HG03025 (cell line): ENCODE data around the gene CFAP46.
"Not testable (repeated sequence)": the region's sequence is repeated elsewhere in the genome, so short reads cannot be mapped to it uniquely, and the experiment has no call there.

Experiments used
- ATAC-seq: cut with Tn5 transposase; IDR thresholded peaks from one replicate; pipeline ENCODE4 v1.9.1; 2021; ENCODE audit warnings: mild to moderate bottlenecking, moderate library complexity; ENCODE audit not compliant: unreplicated experiment, low FRiP score

CFAP46 gene

DNA sequence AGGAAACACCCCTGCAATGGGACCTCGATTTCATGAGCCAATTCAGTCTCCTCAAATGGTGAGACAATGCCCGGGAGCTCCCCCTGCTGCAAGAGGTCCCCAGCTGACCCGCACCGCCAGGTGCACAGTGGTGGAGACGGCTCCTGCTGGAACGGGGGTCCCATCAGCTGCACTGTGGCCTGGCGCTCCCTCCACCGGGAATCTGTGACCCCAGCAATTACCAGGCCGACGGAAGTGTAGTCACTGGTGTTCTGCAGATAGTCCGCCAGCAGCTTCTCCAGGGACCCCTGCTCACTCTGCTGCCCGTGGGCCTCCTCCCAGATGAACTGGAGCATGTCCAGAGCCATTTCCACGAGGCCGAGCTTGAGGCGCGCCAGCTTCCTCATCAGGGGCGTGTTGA lies 91.5 kb downstream of the CFAP46 start:
- no peak for ATAC-seq

- no peak for ATAC-seq
Measured at GRCh38 chr10:132850246-132850645, 92.1 kb downstream of the CFAP46 start.

- no peak for ATAC-seq
Measured at GRCh38 chr10:132849546-132850031, 92.8 kb downstream of the CFAP46 start.

- ATAC-seq, result no peak
Measured at GRCh38 chr10:132848951-132849545, 93.3 kb downstream of the CFAP46 start.

DNA sequence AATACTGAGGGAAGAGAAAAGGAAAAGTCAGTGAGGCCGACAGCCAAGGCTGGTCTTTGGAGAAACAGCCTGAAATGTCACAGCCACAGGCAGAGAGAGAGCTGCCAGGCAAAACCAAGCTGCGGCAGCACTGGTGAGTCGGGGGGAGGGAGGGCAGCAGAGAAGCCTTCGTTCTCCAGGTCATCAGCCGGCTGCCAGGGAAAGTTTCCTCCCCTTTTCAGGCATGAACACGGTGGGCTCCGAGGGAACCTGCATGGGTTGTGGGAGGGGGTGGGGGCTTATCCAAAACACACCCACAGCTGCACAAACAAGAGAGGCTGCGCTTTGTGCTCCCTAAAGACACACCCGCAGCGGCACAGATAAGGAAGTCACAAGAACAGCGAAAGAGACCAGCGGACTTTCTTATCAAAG lies 94.1 kb downstream of the CFAP46 start:
- ATAC-seq, result no peak

GRCh38 chr10:132847856-132848255 lies 94.5 kb downstream of the CFAP46 start:
- ATAC-seq, result no peak

DNA sequence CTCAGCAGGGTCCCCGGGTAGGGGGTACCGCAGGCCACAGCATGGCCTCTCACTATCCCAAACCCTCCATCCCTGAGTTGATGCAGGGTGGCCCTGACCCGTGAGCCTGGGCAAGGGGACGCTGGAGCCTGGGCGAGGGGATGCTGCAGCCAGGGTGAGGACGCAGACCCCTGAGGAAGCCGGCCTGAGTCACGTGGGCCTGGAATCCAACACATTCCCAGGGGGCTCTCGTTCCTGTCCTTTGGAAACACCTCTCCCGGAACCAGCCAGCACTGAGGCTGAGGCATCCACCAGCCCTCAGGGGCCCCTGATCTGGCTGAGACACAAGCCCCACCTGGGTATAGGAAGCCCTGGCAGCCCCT lies 95.0 kb downstream of the CFAP46 start:
- ATAC-seq, result no peak

GRCh38 chr10:132846631-132847415 lies 95.5 kb downstream of the CFAP46 start:
- ATAC-seq, result no peak

DNA sequence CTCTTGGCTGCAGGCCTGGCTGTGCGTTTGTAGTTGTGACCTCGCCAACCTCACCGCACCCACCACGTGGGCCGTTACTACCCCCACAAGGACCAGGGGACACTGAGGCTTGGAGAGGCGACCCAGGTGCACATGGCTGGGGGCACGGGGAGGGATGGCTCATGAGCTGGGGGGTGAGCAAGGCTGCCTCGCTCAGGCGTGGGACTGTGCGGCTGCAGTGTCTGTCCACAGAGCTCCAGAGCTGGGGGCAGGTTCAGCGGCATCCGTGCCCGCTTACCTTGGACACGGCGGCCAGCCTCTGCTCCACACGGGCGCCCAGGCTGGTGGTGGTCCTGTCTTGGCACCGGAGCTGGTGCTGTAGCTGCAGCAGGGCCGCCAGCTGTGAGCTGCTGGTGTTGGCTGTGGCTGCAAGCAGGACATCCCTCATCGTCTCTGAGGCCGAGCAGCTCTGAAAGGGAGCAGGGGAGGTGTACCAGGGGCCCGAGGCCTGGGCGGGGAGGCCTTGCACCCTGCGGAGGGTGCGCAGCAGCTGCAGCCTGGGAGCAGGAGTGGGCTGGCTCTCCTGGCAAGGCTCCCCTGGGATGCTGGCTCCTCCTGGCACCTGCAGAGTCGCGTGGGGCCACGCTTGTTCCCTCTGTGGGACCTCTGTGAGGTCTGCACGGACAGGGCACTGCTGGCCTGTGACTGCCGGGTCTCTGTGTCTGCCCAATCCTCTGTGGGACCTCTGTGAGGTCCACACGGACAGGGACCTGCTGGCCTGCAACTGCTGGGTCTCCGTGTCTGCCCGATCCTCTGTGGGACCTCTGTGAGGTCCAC lies 96.4 kb downstream of the CFAP46 start:
- no peak for ATAC-seq

- ATAC-seq, result no peak
Measured at GRCh38 chr10:132845041-132845551, 97.3 kb downstream of the CFAP46 start.

GRCh38 chr10:132844069-132844809 lies 98.1 kb downstream of the CFAP46 start:
- ATAC-seq, result no peak

GRCh38 chr10:132843276-132843675 lies 99.1 kb downstream of the CFAP46 start:
- not testable (repeated sequence) for ATAC-seq

DNA sequence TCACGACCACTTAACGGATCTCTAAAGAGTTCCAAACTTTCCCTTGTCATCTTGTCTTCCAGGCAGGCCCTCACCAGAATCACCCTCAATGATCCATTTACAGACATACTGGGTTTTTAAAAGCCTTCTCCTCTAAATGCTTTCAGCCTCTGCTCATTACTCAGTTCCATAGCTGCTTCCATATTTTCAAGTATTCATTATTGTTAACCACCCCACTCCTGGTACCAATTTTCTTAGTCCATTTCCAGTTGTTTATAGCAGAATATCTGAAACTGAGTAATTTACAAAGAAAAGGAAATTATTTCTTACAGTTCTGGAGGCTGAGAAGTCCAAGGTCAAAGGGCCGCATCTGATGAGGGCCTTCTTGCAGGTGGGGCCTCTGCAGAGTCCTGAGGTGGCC lies 100.0 kb downstream of the CFAP46 start:
- ATAC-seq, result no peak

DNA sequence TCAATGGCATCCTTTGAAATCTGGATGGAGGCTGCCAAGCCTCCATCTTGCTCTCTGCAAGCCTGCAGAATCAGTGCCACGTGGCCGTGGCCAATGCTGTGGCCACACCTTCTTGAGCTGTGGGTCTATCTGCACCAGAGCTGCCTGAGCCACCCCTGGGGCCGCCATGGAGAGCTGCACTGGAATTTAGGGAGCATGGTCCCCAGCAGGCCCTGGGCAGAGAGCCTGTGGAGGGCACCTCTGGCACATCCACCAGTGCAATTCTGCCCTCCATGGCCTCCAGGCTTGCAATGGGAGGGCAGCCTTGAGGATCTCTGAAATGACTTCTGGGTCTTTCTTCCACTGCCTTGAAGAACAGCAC lies 100.8 kb downstream of the CFAP46 start:
- no peak for ATAC-seq

DNA sequence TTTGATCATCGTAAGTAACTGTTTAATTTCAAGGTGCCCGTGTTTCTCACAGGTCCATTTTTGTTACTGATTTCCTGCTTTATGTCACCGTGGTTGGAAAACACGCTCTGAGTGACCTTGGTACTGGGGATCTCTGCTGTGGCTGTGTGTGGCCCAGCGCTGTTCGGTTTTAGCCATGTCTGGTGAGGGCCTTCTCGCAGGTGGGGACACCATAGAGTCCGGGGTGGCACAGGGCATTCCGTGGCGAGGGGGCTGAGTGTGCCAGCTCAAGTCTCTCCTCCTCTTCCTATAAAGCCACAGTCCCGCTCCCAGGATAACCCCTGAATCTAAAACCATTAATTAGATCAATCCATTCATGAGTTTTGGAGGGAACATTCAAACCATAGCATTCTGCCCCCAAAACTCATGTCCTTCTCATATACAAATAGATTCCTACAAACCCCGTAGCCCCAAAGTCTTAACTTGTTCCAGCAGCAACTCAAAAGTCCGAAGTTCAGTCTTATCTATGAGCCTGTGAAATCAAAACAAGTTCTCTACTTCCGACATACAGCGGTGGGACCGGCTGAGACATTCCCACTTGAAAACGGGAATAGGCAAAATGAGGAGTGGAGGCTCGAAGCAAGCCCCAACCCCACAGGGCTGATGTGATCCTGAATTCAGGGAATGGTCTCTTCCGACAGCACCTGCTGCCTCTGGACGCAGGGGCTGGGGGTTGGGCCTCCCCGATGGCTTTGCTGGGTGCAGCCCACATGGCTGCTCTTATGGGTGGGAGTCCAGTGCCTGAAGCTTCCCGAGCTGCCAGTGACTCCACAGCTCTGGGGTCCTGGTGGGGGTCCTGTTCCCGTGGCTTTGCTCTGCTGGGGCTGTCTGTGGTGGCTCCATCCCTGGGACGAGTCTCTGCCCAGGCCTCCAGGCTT lies 101.4 kb downstream of the CFAP46 start:
- no peak for ATAC-seq

DNA sequence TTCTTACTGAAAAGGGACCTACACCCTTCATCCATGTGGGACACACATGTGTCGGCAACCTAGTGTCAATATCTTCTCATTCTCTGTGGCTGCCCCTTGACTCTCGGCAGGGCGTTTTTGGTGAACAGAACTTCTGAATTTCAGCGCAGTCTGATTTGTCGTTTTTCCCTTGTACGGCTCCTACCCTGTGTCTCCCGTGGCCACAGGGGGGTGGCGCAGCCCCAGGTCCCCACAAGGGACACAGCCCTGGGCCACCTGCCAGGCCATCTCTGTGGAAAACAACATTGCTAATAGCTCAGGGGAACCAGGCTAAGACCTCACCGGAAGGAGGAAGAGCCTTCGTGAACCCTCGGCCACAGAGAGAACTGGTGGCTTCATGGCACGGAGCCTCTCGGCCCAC lies 103.3 kb downstream of the CFAP46 start:
- no peak for ATAC-seq

GRCh38 chr10:132838346-132838970 lies 103.9 kb downstream of the CFAP46 start:
- no peak for ATAC-seq

- ATAC-seq, result no peak
Measured at GRCh38 chr10:132837905-132838304, 104.5 kb downstream of the CFAP46 start.
